Stimulated activated CD4-positive, alpha-beta T cell treated with anti-CD3 and anti-CD28 coated beads, Interleukin-15, amount 100 ng/mL, for 48 hours (primary cell): ENCODE data around the gene NKX1-1.
"Not testable (repeated sequence)": the region's sequence is repeated elsewhere in the genome, so short reads cannot be mapped to it uniquely, and the experiment has no call there.

ENCODE experiments used
- DNase-seq, 2 donors: peaks; one replicate each; pipeline ENCODE4 v3.0.0-alpha.2; 2020; ENCODE audit warnings: low read depth in 2 of 2

NKX1-1 gene

DNA sequence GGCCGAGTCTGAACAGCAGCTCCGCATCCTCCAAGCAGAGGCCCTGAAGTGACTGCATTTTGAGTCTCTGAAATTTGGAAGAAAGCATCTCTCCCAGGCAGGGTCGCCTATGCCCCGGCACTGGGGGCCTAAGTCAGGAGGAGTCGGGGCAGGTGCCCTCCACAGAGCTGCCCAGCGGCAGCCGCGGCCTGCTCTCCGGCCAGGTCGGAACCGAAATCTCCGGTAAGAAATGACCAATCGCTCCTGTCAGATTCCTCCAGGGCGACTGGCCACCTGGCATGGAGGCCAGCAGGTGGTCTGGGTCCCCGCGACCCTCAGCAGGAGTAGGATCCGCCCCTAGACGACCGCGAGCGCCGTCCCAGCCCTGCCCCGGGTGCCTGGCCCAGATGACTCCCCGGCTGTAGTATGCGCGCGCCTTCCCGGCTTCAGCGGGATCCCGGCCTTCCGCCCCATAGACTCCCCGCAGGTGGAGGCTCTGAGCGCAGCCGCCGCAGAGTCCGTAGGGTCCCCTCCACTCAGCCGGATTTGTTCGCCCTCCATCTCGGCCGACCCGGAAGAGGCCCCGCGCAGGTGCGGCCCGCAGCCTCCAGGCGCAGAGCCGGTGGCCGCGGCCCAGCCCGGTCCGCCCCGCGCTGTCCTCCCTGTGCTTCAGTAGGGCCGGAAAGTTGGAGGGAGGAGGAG, 1.5 kb downstream of the NKX1-1 start:
- DNase-seq, result no peak

DNA sequence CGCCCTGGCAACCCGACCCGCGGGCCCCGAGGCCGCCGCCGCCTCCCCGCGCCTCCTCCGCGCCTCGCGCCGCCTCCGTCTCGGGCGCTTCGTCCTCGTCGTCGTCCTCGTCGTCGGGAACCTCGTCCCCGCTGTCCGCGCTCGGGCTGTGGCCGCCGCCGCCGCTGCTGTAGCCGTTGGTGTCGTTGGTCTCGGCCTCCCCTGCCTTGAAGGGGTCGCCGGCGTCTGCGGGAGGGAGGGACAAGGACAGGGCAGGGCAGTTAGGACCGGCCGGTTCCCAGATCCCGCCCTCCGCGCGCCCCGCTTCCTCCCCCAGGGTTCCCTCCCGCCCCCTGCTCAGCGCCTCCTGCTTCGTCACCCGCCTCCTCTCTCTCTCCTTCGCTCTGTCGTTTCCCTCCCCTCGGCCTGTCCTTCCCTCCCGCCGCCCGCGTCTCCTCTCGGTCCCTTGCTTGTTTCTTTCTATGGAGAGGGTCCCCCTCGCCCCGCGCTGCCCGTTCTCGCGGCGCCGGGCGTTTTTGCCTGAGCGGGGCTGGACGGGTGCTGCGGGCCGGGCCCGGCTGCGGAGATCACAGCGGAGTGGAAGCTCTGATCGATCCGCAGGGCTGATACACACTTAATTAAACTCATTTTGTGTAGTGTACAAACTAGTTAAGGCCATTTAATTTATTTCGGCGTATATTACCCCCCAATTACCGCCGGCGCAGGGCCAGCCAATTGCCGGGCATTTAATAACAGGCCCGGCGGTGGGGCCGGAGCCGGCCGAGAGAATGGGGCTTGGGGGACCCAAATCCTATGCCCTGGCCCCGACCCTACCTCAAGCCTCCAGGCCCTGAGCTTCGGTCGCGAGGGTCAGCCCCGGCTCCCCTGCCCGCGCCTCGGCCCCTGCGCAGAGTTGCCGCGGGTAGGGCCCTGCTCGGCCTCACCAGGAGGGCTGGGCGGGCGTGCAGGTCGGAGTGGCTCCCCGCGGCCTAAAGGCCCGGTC, 2.4 kb downstream of the NKX1-1 start:
- DNase-seq, result no peak

DNA sequence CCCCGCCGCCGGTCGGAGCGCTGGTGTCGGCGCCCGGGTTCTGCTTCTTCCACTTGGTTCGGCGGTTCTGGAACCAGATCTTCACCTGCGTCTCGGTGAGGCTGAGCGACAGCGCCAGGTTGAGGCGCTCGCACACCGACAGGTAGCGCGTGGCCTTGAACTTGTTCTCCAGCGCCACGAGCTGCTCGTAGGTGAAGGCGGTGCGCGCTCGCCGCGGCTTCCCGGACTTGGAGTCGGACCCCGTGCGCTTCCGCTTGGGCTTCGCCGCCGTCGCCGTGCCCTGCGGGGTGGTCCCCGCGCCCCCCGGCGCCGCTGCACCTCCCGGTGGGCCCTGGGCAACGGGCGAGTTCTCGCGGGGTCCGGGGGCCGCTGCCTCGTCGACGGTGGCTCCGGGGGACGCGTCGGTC, 3.1 kb downstream of the NKX1-1 start:
- DNase-seq, result no peak

- DNase-seq, result no peak
Measured at GRCh38 chr4:1402516-1403091, 3.6 kb downstream of the NKX1-1 start.

- no peak for DNase-seq
Measured at GRCh38 chr4:1402021-1402515, 4.2 kb downstream of the NKX1-1 start.

- DNase-seq, result no peak
Measured at GRCh38 chr4:1401409-1402020, 4.7 kb downstream of the NKX1-1 start.

- DNase-seq, result no peak
Measured at GRCh38 chr4:1400831-1401408, 5.3 kb downstream of the NKX1-1 start.

DNA sequence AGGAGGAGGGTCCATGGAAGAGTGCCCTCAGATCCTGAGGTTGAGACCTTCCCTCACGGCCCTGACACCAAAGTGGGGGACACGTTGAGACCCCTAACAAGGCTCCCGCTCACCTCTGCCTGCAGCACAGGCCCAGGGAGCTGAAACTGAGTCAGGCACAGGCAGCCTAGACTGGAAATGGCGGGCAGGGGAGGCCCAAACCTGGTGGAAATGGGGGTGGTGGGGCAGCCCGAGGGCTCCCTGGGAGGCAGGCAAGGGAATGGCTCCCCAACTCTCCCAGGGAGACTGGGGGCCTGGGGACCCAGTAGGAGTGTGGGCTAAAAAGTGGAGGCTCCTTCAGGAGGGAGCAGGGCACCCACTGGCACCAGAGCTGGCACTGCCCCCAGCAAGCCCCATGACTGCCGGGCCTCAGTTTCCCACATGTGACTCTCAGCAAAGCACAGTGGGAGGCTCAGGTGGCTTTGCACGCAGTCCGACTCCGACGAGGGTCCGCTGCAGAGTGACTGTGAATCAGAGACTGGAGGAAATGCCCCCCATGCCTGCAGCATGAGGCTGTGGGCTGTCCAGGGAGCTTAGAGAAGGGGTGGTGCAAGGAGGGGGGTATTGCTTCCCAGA, 5.9 kb downstream of the NKX1-1 start:
- DNase-seq, result no peak

DNA sequence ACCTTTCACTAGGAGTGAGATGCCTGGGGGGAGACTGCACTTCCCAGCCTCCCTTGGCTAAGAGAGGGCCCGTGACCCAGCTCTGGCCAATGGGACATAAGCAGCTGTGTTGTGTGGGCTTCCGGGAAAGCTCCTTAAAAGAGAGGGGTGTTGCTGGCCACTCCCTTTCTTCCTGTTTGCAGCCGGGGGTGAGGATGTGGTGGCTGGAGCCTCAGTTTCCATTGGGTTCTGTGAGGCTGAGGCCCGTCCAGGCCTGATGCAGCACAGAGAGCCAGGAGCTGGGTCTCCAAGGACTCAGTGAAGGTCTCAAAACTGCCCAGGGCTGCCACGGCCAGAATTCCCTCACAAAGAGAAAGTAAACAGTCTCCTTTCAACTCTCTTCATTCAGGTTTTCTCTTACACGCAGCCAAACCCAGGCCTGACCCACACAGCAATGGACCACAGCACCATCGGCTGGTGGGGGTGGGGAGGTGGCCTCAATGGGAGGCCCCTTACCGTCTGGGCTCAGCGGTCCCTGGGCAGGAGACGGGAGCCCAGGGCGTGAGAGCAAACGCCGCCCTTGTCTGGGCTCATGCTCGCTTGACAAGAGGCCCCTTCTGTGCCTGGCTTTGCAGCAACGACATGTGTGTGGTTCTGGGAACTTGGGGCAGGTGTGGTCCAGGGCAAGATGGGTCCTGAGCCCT, 6.6 kb downstream of the NKX1-1 start:
- DNase-seq, result no peak

- no peak for DNase-seq
Measured at GRCh38 chr4:1398681-1399507, 7.3 kb downstream of the NKX1-1 start.

DNA sequence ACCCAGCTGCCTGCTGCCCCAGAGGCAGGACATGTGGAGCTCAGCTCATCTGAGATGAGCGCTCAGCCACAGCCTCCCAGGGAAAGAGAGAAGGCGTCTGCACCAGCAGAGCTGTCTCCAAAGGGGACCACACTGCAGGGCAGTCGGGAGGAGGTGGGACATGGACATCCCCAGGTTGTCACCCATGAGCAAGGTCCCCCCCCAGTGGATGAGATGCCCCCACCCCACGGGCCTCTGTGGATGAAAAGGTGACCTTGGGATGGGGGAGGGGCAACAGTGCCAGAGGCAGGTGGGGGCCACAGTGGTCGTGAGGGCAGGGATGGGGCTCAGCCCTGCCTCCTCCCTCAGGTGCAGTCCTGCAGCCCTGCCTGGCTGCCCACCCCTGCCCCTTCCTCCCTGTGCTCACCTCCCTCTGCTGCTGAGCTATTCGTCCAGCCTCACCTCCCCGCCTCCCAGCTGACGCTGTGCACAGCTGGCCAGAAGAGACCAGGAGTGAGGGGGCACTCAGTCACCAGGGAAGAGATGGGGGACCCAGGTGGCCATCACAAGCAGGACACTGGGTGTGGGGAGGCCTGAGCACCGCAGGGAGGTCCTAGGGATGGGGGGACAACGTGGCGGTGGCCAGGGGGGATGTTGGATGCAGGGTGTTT, 9.3 kb downstream of the NKX1-1 start:
- DNase-seq, result no peak

- no peak for DNase-seq
Measured at GRCh38 chr4:1395941-1396805, 10.1 kb downstream of the NKX1-1 start.

GRCh38 chr4:1395389-1395820, 10.8 kb downstream of the NKX1-1 start:
- not testable (repeated sequence) for DNase-seq

GRCh38 chr4:1394554-1395388, 11.5 kb downstream of the NKX1-1 start:
- not testable (repeated sequence) for DNase-seq

DNA sequence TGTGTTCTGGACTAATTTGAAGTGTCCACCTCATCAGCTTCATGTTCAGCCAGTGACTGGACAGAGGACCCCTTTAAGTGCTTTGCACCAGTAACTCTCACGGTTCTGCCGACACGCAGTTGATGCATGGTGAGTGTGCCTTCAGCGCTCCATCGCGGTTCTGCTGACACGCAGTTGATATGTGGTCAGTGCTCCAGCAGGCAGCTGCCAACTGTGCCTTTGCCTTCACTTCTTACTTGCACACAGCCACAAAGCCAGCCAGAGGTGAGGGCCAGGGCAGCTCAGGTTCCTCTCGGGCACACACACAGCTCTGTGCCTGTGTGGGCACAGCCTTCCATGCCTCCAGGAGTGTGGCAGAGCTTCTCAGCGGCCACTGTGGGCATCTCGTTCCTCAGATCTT, 12.4 kb downstream of the NKX1-1 start:
- no peak for DNase-seq

- not testable (repeated sequence) for DNase-seq
Measured at GRCh38 chr4:1393363-1393762, 12.9 kb downstream of the NKX1-1 start.
